Prostate gland (tissue), 2 donors: ENCODE data around the gene FRMD3. TPM values are rescaled to one million over a fixed set of nuclear protein-coding genes. Genes with fewer than 3 reads are reported as not detected.

Experiments used
- DNase-seq: peaks from one replicate; pipeline ENCODE4 v3.0.0-alpha.2; 2019; ENCODE audit warnings: low spot score
- H3K27ac ChIP-seq, 2 donors: fragments of 200-600 bp; sonication (generic); 2 replicates each; pipeline ENCODE4 v1.5.1; 2017 to 2019
- H3K27me3 ChIP-seq: fragments of 200-600 bp; sonication (generic); replicated peaks from 2 replicates; pipeline ENCODE4 v1.5.1; 2019; ENCODE audit not compliant: insufficient read depth
- H3K36me3 ChIP-seq, 2 donors: fragments of 200-600 bp; sonication (generic); 1 replicate in 1 of 2; 2 replicates in 1 of 2; pipeline versions ENCODE4 v1.5.1 to v1.8.1; 2017 to 2019
- H3K4me1 ChIP-seq: fragments of 200-600 bp; sonication (generic); replicated peaks from 2 replicates; pipeline ENCODE4 v1.5.1; 2019
- H3K4me3 ChIP-seq, 2 donors: fragments of 200-600 bp; sonication (generic); 2 replicates each; pipeline ENCODE4 v1.5.1; 2017 to 2019
- H3K9me3 ChIP-seq: fragments of 200-600 bp; sonication (generic); 2 replicates; pipeline ENCODE4 v1.5.1; 2017
- POLR2A ChIP-seq: fragments of 450-650 bp; IDR thresholded peaks from one replicate; pipeline ENCODE4 v1.6.1; 2016; ENCODE audit warnings: antibody characterized with exemption, mild to moderate bottlenecking
- POLR2AphosphoS5 ChIP-seq: sonication (generic); formaldehyde crosslinking; IDR thresholded peaks from one replicate; pipeline ENCODE4 v1.6.1; 2017; ENCODE audit warnings: antibody characterized with exemption
- WGBS: methylation state at CpG from one replicate; pipeline ENCODE4 v1.1.5; 2018; 5-methylcytosine and 5-hydroxymethylcytosine counted together
- intact Hi-C: fragments of 100-400 bp; cut with DNase I; formaldehyde crosslinking; loops from one replicate; pipeline ENCODE4 v1.14.2; 2022
- total RNA-seq, 2 donors: library from RNA; depleted of rRNA; stranded (reverse); fragments of >200 nt; gene quantifications; one replicate each; pipeline ENCODE4 v1.1.0, GENCODE V29; 2016
- TF ChIP-seq, protein P1 (sequence below), 4 experiments: fragments of 200-600 bp in 2 of 4; fragments of 450-650 bp in 2 of 4; sonication (generic) in 2 of 4; IDR thresholded peaks; 1 replicate in 3 of 4; 2 replicates in 1 of 4; pipeline ENCODE4 v1.5.1; 2016 to 2019; ENCODE audit warnings: antibody characterized with exemption in 4 of 4, mild to moderate bottlenecking in 2 of 4, moderate library complexity in 2 of 4

FRMD3 gene
- total RNA-seq, 2 donors from 2014 or later, result 2.3 to 3.4 TPM

DNA sequence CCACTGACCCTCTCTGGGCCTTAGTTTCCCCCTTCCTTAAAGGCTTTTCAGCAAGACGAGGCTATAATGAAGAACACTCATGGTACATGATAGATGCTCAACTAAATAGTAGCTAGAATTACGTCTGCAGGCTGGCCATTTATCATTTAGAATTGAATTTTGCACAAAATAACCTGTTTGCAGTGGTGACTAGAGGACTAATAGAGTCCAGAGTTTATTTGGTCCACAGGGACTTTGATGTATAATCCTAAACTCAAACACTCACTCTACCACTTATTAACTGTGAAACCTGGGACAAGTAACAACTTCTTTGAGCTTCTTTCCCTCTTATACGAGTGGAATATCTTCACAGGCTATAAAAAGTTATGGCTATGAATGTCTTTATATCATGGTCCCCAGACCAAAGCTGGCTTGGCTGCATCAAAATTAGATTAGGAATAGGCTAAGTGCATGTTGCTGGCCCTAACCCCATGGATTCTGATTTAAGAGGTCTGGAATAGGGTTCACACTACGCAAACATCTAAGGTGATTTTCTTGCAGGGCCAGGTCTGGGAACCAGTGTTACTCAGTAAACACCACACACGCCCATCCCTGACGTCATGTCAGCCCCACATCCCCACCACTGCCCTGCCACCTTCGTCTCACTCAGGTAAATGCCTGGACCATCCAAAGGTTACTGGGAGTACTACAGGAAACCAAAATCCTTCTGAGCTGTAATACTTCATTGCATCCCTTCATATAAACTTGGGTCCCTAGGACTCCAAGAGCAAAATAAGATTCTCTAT, 150.6 kb downstream of the FRMD3 start:
- H3K27ac ChIP-seq, result no peak overlapping the region
- H3K27me3 ChIP-seq, result no peaks in the 10 kb centered on the region
- TF ChIP-seq POLR2A (no peak), POLR2AphosphoS5 (no peak)
- TF ChIP-seq, protein P1, sequence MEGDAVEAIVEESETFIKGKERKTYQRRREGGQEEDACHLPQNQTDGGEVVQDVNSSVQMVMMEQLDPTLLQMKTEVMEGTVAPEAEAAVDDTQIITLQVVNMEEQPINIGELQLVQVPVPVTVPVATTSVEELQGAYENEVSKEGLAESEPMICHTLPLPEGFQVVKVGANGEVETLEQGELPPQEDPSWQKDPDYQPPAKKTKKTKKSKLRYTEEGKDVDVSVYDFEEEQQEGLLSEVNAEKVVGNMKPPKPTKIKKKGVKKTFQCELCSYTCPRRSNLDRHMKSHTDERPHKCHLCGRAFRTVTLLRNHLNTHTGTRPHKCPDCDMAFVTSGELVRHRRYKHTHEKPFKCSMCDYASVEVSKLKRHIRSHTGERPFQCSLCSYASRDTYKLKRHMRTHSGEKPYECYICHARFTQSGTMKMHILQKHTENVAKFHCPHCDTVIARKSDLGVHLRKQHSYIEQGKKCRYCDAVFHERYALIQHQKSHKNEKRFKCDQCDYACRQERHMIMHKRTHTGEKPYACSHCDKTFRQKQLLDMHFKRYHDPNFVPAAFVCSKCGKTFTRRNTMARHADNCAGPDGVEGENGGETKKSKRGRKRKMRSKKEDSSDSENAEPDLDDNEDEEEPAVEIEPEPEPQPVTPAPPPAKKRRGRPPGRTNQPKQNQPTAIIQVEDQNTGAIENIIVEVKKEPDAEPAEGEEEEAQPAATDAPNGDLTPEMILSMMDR (IDR thresholded peaks at IDR 0.05), result no peak
- H3K4me3 ChIP-seq, result no peak overlapping the region
- intact Hi-C loops, result no loop called here
- no peaks in the 10 kb centered on the region for H3K36me3 ChIP-seq
- WGBS, result 73% methylated on average over 7 of the region's 7 CpGs
- no peaks in the 10 kb centered on the region for H3K9me3 ChIP-seq
- DNase-seq, result no peak
- no peaks in the 10 kb centered on the region for H3K4me1 ChIP-seq

DNA sequence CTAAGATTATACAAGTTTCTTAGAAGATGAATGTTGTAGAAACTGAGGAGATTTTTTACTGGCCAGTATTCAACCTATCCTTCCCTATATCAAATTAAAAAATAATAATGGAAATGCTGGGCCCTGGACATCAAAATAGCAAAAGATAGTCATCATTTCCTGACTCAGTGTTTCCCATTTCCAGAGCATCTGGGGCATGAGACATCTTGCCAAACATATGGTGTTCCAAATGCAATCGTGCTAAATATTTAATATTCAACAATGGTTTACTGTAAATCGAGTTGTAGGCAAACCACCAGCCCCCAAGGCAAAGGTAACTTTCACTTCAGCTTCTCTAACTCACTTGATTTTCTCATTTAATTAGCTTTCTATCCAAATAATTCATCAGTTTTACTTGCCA, 152.9 kb downstream of the FRMD3 start:
- H3K4me3 ChIP-seq, result no peak overlapping the region
- 66% methylated on average over 2 of the region's 2 CpGs for WGBS
- no peaks in the 10 kb centered on the region for H3K27me3 ChIP-seq
- intact Hi-C loops, result no loop called here
- DNase-seq, result no peak
- no peak for TF ChIP-seq POLR2A
- no peak for TF ChIP-seq POLR2AphosphoS5
- TF ChIP-seq, protein P1 (IDR thresholded peaks at IDR 0.05), result no peak
- H3K27ac ChIP-seq, result no peak overlapping the region
- no peaks in the 10 kb centered on the region for H3K4me1 ChIP-seq
- H3K36me3 ChIP-seq, result no peaks in the 10 kb centered on the region
- no peaks in the 10 kb centered on the region for H3K9me3 ChIP-seq

DNA sequence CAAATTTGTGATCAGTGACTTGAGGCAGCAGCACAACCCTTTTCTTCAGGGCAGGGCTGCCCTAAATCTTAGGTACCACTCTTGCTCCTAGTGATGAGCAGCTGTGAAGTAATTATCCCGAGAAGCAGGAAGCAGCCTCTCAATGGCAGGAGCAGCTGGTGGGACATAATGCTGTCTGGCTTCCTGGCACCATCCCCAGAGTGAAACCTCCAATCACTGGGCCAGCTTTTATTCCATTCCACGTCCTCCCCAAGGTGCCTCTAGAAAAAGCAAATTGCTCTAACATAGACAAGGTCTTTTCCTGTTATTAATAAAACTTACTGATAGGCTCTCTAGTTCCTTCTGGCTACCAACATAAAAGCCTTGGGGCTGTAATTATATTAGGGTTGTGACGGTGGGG, 154.0 kb downstream of the FRMD3 start:
- Histone ChIP-seq H3K4me1 (no peaks in the 10 kb centered on the region), H3K9me3 (no peaks in the 10 kb centered on the region), H3K4me3 (no peak overlapping the region), H3K27ac (no peak overlapping the region), H3K27me3 (no peaks in the 10 kb centered on the region), H3K36me3 (no peaks in the 10 kb centered on the region)
- DNase-seq, result no peak
- WGBS, result 49% methylated on average over 3 of the region's 3 CpGs
- intact Hi-C loops, result no loop called here
- no peak for TF ChIP-seq POLR2A
- TF ChIP-seq POLR2AphosphoS5, result no peak
- TF ChIP-seq, protein P1 (IDR thresholded peaks at IDR 0.05), result no peak

DNA sequence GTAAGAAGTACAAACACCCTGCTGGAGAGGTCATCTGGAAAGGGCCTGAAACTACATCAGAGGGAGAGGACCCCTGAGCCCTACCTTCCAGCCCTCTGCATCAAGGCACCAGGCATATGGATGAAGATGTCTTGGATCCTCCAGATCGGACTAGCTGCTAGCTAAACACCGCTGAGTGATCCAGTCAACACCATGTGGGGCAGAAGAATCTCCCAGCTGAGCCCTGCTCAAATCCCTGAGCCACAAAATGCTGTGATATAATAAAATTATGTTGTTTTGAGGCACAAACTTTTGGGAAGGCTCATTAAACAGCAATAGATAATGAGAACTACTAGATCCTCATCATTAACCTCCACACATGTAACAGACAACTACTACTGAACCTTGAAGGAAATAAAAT, 155.2 kb downstream of the FRMD3 start:
- H3K27me3 ChIP-seq, result no peaks in the 10 kb centered on the region
- H3K9me3 ChIP-seq, result no peaks in the 10 kb centered on the region
- DNase-seq, result no peak
- intact Hi-C loops, result no loop called here
- no peak overlapping the region for H3K4me3 ChIP-seq
- H3K36me3 ChIP-seq, result no peaks in the 10 kb centered on the region
- TF ChIP-seq, protein P1 (IDR thresholded peaks at IDR 0.05), result no peak
- no peak for TF ChIP-seq POLR2AphosphoS5
- no peak for TF ChIP-seq POLR2A
- no peaks in the 10 kb centered on the region for H3K4me1 ChIP-seq
- 100% methylated on average over 2 of the region's 2 CpGs for WGBS
- H3K27ac ChIP-seq, result no peak overlapping the region

DNA sequence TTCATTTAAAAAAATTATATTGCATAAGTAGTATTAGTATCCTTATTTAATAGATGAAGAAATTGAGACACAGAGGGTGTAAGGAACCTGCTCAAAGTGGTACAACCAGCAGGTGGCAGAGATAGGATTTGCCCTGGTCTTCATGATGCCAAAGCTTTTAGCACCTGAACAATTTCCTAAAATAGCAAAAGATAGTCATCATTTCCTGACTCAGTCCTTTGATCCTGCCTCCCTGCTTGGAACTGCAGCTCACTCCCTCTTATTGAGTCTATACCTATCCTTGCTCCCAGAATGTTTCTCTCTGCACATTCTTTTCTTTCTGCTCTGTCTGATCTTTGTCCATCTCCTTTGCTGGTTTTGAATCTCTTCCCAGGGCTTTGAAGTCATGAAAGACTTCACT, 155.8 kb downstream of the FRMD3 start:
- no peak overlapping the region for H3K4me3 ChIP-seq
- H3K27me3 ChIP-seq, result no peaks in the 10 kb centered on the region
- no peak for TF ChIP-seq POLR2AphosphoS5
- TF ChIP-seq, protein P1 (IDR thresholded peaks at IDR 0.05), result no peak
- no peak for TF ChIP-seq POLR2A
- no peaks in the 10 kb centered on the region for H3K36me3 ChIP-seq
- no peaks in the 10 kb centered on the region for H3K9me3 ChIP-seq
- DNase-seq, result no peak
- H3K27ac ChIP-seq, result no peak overlapping the region
- H3K4me1 ChIP-seq, result no peaks in the 10 kb centered on the region
- intact Hi-C loops, result no loop called here
